Adipocyte (in vitro differentiated cells): ENCODE results near the gene MDC1.
A peak's percentile ranks its signal among the peaks of the same experiment; 100 is the strongest.
"Not testable (repeated sequence)": the region's sequence is repeated elsewhere in the genome, so short reads cannot be mapped to it uniquely, and the experiment has no call there.

Source experiments
- DNase-seq: peaks from one replicate; pipeline ENCODE4 v3.0.0-alpha.2; 2015; ENCODE audit warnings: low read depth
- H3K27me3 ChIP-seq: replicated peaks from 2 replicates; pipeline ENCODE4 v1.7.0; 2013; ENCODE audit warnings: mild to moderate bottlenecking, low read length, moderate library complexity; ENCODE audit not compliant: control insufficient read depth, insufficient read depth
- H3K36me3 ChIP-seq: 2 replicates; pipeline ENCODE4 v1.7.0; 2013; ENCODE audit warnings: low read length, mild to moderate bottlenecking, moderate library complexity; ENCODE audit not compliant: control insufficient read depth, insufficient read depth, severe bottlenecking
- H3K4me1 ChIP-seq: 2 replicates; pipeline ENCODE4 v1.7.0; 2013; ENCODE audit warnings: mild to moderate bottlenecking, low read length, moderate library complexity; ENCODE audit not compliant: control insufficient read depth, insufficient read depth
- H3K4me3 ChIP-seq: 2 replicates; pipeline ENCODE4 v1.7.0; 2013; ENCODE audit warnings: mild to moderate bottlenecking, low read length, moderate library complexity
- H3K9ac ChIP-seq: 2 replicates; pipeline ENCODE4 v1.7.0; 2013; ENCODE audit warnings: mild to moderate bottlenecking, low read length, moderate library complexity
- H3K9me3 ChIP-seq: 2 replicates; pipeline ENCODE4 v1.7.0; 2013; ENCODE audit warnings: mild to moderate bottlenecking, low read length, moderate library complexity; ENCODE audit not compliant: control insufficient read depth

The MDC1 gene

GRCh38 chr6:30717129-30717844 is at the start of gene MDC1:
MDC1 (minus strand) TSS chr6:30717281; CDS start chr6:30715175, 2,106 bp downstream.
- Histone ChIP-seq H3K9ac (peak within 1 kb of the TSS; percentile 83), H3K9me3 (no peaks in the 10 kb centered on the region), H3K4me1 (peaks cover 18% of the 10 kb centered on the region), H3K27me3 (no peaks in the 10 kb centered on the region), H3K36me3 (peaks cover 17% of the 10 kb centered on the region), H3K4me3 (peak within 1 kb of the TSS; percentile 84)
- DNase-seq: peak; percentile 100

- H3K36me3 ChIP-seq: no peaks in the 10 kb centered on the region
- H3K9me3 ChIP-seq: no peaks in the 10 kb centered on the region
- DNase-seq: no peak
- no peak overlapping the region for H3K9ac ChIP-seq
- H3K4me3 ChIP-seq: no peak overlapping the region
- peaks cover 24% of the 10 kb centered on the region for H3K4me1 ChIP-seq
- H3K27me3 ChIP-seq: no peaks in the 10 kb centered on the region
These were observed 49.5 kb upstream of the MDC1 start for GRCh38 chr6:30766461-30767157.

GRCh38 chr6:30765495-30765894 is 48.4 kb upstream of the MDC1 start:
- H3K4me1 ChIP-seq: peaks cover 24% of the 10 kb centered on the region

GRCh38 chr6:30764490-30765043 is 47.5 kb upstream of the MDC1 start:
- peaks cover 20% of the 10 kb centered on the region for H3K4me1 ChIP-seq
- not testable (repeated sequence) for DNase-seq, H3K4me3 ChIP-seq, H3K27me3 ChIP-seq, H3K36me3 ChIP-seq, H3K9ac ChIP-seq, H3K9me3 ChIP-seq

More at GRCh38 chr6:30765495-30765894, 48.4 kb upstream of the MDC1 start:
- not testable (repeated sequence) for H3K9ac ChIP-seq, H3K27me3 ChIP-seq, H3K36me3 ChIP-seq, DNase-seq, H3K9me3 ChIP-seq, H3K4me3 ChIP-seq

- DNase-seq: peak; percentile 42
- no peaks in the 10 kb centered on the region for H3K36me3 ChIP-seq
- H3K27me3 ChIP-seq: no peaks in the 10 kb centered on the region
- H3K4me1 ChIP-seq: peaks cover 20% of the 10 kb centered on the region
- no peak overlapping the region for H3K9ac ChIP-seq
- H3K4me3 ChIP-seq: no peak overlapping the region
- no peaks in the 10 kb centered on the region for H3K9me3 ChIP-seq
These were observed 46.8 kb upstream of the MDC1 start for GRCh38 chr6:30763618-30764489.

GRCh38 chr6:30763155-30763617 is 46.1 kb upstream of the MDC1 start:
- H3K27me3 ChIP-seq: no peaks in the 10 kb centered on the region
- H3K36me3 ChIP-seq: no peaks in the 10 kb centered on the region
- no peak overlapping the region for H3K4me3 ChIP-seq
- H3K9ac ChIP-seq: no peak overlapping the region
- no peak for DNase-seq
- H3K4me1 ChIP-seq: peaks cover 19% of the 10 kb centered on the region
- no peaks in the 10 kb centered on the region for H3K9me3 ChIP-seq

- no peak overlapping the region for H3K9ac ChIP-seq
- no peaks in the 10 kb centered on the region for H3K27me3 ChIP-seq
- DNase-seq: no peak
- no peak overlapping the region for H3K4me3 ChIP-seq
- H3K36me3 ChIP-seq: no peaks in the 10 kb centered on the region
- H3K9me3 ChIP-seq: no peaks in the 10 kb centered on the region
- H3K4me1 ChIP-seq: peaks cover 19% of the 10 kb centered on the region
These were observed 44.8 kb upstream of the MDC1 start for GRCh38 chr6:30761791-30762429.

- H3K36me3 ChIP-seq: no peaks in the 10 kb centered on the region
- no peaks in the 10 kb centered on the region for H3K27me3 ChIP-seq
- no peak for DNase-seq
- H3K4me1 ChIP-seq: peaks cover 15% of the 10 kb centered on the region
- H3K9me3 ChIP-seq: no peaks in the 10 kb centered on the region
- no peak overlapping the region for H3K4me3 ChIP-seq
- no peak overlapping the region for H3K9ac ChIP-seq
These were observed 43.5 kb upstream of the MDC1 start for GRCh38 chr6:30760549-30760948.

- Histone ChIP-seq H3K36me3 (no peaks in the 10 kb centered on the region), H3K27me3 (no peaks in the 10 kb centered on the region), H3K4me3 (no peak overlapping the region), H3K9me3 (no peaks in the 10 kb centered on the region), H3K9ac (no peak overlapping the region), H3K4me1 (peaks cover 17% of the 10 kb centered on the region)
- DNase-seq: peak; percentile 88
These were observed 42.6 kb upstream of the MDC1 start for GRCh38 chr6:30759575-30760239.

- peaks cover 28% of the 10 kb centered on the region for H3K4me1 ChIP-seq
- no peak overlapping the region for H3K9ac ChIP-seq
- H3K9me3 ChIP-seq: no peaks in the 10 kb centered on the region
- no peak for DNase-seq
- no peaks in the 10 kb centered on the region for H3K36me3 ChIP-seq
- H3K27me3 ChIP-seq: no peaks in the 10 kb centered on the region
- no peak overlapping the region for H3K4me3 ChIP-seq
These were observed 40.3 kb upstream of the MDC1 start for GRCh38 chr6:30757261-30757904.
